PC-9 (cell line): ENCODE results near the gene MAP1S. TPM values are rescaled to one million over a fixed set of nuclear protein-coding genes. Genes with fewer than 3 reads are reported as not detected.

Source experiments
- BruUV-seq: library from RNA; stranded (reverse); fragments of 400-500 nt; replicated peaks from 2 replicates; lab custom pipeline; 2021; lab: Mats Ljungman, UMichigan
- CTCF ChIA-PET: fragments of 300-600 bp; sonication (Branson Sonifier 250); formaldehyde crosslinking; loops from one replicate; lab custom pipeline; 2022; ENCODE audit warnings: antibody characterized with exemption; lab: Charles Lee
- POLR2A ChIA-PET: fragments of 300-600 bp; sonication (Branson Sonifier 250); formaldehyde crosslinking; loops from one replicate; lab custom pipeline; 2022; ENCODE audit warnings: antibody characterized with exemption; ENCODE audit not compliant: unreplicated experiment; lab: Charles Lee
- DNase-seq, 2 experiments: peaks; one replicate each; pipeline versions ENCODE4 v3.0.0 to v3.0.0-alpha.2; 2015 to 2022; ENCODE audit warnings: mixed read lengths in 1 of 2
- H2AFZ ChIP-seq: fragments of 200-600 bp; sonication (generic); 2 replicates; pipeline ENCODE4 v1.8.1; 2017; ENCODE audit warnings: antibody characterized with exemption
- H3F3A ChIP-seq: fragments of 200-600 bp; sonication (generic); 2 replicates; pipeline ENCODE4 v1.8.1; 2017; ENCODE audit warnings: antibody characterized with exemption, mild to moderate bottlenecking, low read depth; ENCODE audit not compliant: insufficient read depth
- H3K27ac ChIP-seq: fragments of 200-600 bp; sonication (generic); 2 replicates; pipeline ENCODE4 v1.6.1; 2016; ENCODE audit warnings: mixed run types
- H3K27me3 ChIP-seq: fragments of 200-600 bp; sonication (generic); 2 replicates; pipeline ENCODE4 v1.6.1; 2016; ENCODE audit warnings: low read depth, mixed run types; ENCODE audit not compliant: insufficient read depth
- H3K36me3 ChIP-seq: fragments of 200-600 bp; sonication (generic); 2 replicates; pipeline ENCODE4 v1.6.1; 2016; ENCODE audit warnings: low read depth, mixed run types
- H3K4me1 ChIP-seq: fragments of 200-600 bp; sonication (generic); replicated peaks from 2 replicates; pipeline ENCODE4 v1.6.1; 2016; ENCODE audit warnings: mixed run types; ENCODE audit not compliant: insufficient read depth
- H3K4me2 ChIP-seq: fragments of 200-600 bp; sonication (generic); 2 replicates; pipeline ENCODE4 v1.6.1; 2017; ENCODE audit warnings: mixed run types
- H3K4me3 ChIP-seq: fragments of 200-600 bp; sonication (generic); 2 replicates; pipeline ENCODE4 v1.6.1; 2016; ENCODE audit warnings: mixed run types
- H3K79me2 ChIP-seq: fragments of 200-600 bp; sonication (generic); 2 replicates; pipeline ENCODE4 v1.6.1; 2017; ENCODE audit warnings: low read depth, mixed run types
- H3K9me2 ChIP-seq: fragments of 200-600 bp; sonication (generic); 2 replicates; pipeline ENCODE4 v1.8.1; 2017; ENCODE audit warnings: mild to moderate bottlenecking; ENCODE audit not compliant: insufficient read depth
- H3K9me3 ChIP-seq: fragments of 200-600 bp; sonication (generic); 2 replicates; pipeline ENCODE4 v1.8.1; 2016; ENCODE audit warnings: low read depth; ENCODE audit not compliant: insufficient read depth
- H4K20me1 ChIP-seq: fragments of 200-600 bp; sonication (generic); 2 replicates; pipeline ENCODE4 v1.8.1; 2017; ENCODE audit not compliant: insufficient read depth
- EZH2 ChIP-seq: fragments of 200-600 bp; sonication (generic); IDR thresholded peaks from 2 replicates; pipeline ENCODE4 v1.8.0; 2017; ENCODE audit warnings: antibody characterized with exemption, low read depth
- intact Hi-C: fragments of 100-400 bp; cut with micrococcal nuclease; formaldehyde crosslinking; loops from one replicate; pipeline ENCODE4 v1.10.0; 2022; ENCODE audit not compliant: unreplicated experiment
- total RNA-seq: library from RNA; stranded (reverse); gene quantifications from 2 replicates; pipeline ENCODE4 v1.2.3, GENCODE V29; 2021
- TF ChIP-seq, protein P1 (sequence below): fragments of 200-600 bp; sonication (generic); conservative IDR thresholded peaks from 2 replicates; pipeline ENCODE4 v1.6.1; 2017; ENCODE audit warnings: mixed run types, antibody characterized with exemption, mild to moderate bottlenecking, moderate library complexity

Gene MAP1S
- total RNA-seq, 1 experiment from 2014 or later: 86.9 TPM

DNA sequence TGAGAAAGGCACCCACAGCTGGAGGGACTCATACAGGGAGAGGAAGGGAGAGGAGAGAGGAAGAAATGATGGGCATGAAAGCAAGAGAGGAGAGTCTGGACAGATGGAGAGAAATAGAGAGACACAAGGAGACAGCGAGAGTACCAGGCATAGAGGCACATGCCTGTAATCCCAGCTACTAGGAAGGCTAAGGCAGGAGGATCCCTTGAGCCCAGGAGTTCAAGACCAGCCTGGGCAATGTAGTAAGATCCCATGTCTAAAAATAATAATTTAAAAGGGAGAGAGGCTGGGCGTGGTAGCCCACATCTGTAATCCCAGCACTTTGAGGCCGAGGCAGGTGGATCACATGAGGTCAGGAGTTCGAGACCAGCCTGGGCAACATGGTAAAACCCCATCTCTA is 40.4 kb upstream of the MAP1S start:
- no peak overlapping the region for H3K4me2 ChIP-seq
- no peak for TF ChIP-seq EZH2
- TF ChIP-seq, protein P1, sequence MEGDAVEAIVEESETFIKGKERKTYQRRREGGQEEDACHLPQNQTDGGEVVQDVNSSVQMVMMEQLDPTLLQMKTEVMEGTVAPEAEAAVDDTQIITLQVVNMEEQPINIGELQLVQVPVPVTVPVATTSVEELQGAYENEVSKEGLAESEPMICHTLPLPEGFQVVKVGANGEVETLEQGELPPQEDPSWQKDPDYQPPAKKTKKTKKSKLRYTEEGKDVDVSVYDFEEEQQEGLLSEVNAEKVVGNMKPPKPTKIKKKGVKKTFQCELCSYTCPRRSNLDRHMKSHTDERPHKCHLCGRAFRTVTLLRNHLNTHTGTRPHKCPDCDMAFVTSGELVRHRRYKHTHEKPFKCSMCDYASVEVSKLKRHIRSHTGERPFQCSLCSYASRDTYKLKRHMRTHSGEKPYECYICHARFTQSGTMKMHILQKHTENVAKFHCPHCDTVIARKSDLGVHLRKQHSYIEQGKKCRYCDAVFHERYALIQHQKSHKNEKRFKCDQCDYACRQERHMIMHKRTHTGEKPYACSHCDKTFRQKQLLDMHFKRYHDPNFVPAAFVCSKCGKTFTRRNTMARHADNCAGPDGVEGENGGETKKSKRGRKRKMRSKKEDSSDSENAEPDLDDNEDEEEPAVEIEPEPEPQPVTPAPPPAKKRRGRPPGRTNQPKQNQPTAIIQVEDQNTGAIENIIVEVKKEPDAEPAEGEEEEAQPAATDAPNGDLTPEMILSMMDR: no peak
- H3K79me2 ChIP-seq: no peaks in the 10 kb centered on the region
- no TSS peak for BruUV-seq
- DNase-seq: no peak
- no peak overlapping the region for H3K27ac ChIP-seq
- no peak overlapping the region for H2AFZ ChIP-seq
- ChIA-PET POLR2A (no interaction called here), CTCF (no interaction called here)
- H3K9me3 ChIP-seq: no peaks in the 10 kb centered on the region
- H3K27me3 ChIP-seq: peaks cover 46% of the 10 kb centered on the region
- H3K9me2 ChIP-seq: no peaks in the 10 kb centered on the region
- peaks cover 9% of the 10 kb centered on the region for H3K4me1 ChIP-seq
- H4K20me1 ChIP-seq: no peaks in the 10 kb centered on the region
- no peak overlapping the region for H3K4me3 ChIP-seq
- H3K36me3 ChIP-seq: no peaks in the 10 kb centered on the region
- intact Hi-C loops: no loop called here
- H3F3A ChIP-seq: 0 out of 2 replicates have a peak, but pooled peaks cover 17% of the 10 kb centered on the region

GRCh38 chr19:17679526-17680229 is 39.6 kb upstream of the MAP1S start:
- POLR2A ChIA-PET: interaction anchor here (0.6 kb wide), 2 partner anchors 18 to 263 kb away, joined by 7 to 19 read pairs; no protein-coding TSS in a partner anchor
- Histone ChIP-seq H3K9me2 (no peaks in the 10 kb centered on the region), H3K4me1 (peaks cover 9% of the 10 kb centered on the region), H3K27ac (no peak overlapping the region), H2AFZ (no peak overlapping the region), H3K27me3 (peaks cover 49% of the 10 kb centered on the region), H3K9me3 (no peaks in the 10 kb centered on the region), H3F3A (0 out of 2 replicates have a peak, but pooled peaks cover 17% of the 10 kb centered on the region), H3K36me3 (no peaks in the 10 kb centered on the region), H3K79me2 (no peaks in the 10 kb centered on the region), H4K20me1 (no peaks in the 10 kb centered on the region), H3K4me3 (peak overlapping the region; percentile 16; the same call in 1 of the 2 replicates), H3K4me2 (peak overlapping the region; percentile 76)
- no TSS peak for BruUV-seq
- DNase-seq: no peak
- TF ChIP-seq, protein P1: no peak
- no peak for TF ChIP-seq EZH2
- CTCF ChIA-PET: no interaction called here
- intact Hi-C loops: no loop called here

DNA sequence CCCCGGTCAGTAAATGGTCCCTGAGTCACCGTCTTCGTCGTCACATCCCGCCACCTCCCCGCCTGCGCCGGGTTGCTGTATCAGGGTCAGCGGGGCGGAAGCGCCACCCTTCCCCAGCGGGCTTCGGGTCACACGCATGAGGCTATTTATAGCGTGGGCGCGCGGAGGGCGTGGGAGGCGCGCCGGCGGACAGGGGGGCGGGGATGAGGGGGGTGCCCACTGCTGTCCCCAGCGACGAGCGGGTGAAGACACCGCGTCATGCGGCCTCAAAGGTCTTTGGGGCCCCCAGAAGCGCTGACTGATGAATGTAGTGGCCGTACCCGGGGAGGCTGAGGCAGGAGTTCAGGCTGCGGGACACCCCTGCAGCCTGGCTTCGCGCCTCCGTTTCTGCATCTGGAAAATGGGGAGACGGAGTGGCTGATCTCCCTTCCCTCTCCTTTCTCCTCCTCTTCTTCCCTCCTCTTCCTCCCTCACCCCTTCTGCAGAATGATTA is 39.0 kb upstream of the MAP1S start:
- Histone ChIP-seq H3K79me2 (no peaks in the 10 kb centered on the region), H3K9me3 (no peaks in the 10 kb centered on the region), H4K20me1 (no peaks in the 10 kb centered on the region), H3K27me3 (peaks cover 55% of the 10 kb centered on the region), H3K4me2 (peak overlapping the region; percentile 76), H3K4me3 (peak overlapping the region; percentile 16; the same call in 1 of the 2 replicates), H3K4me1 (peaks cover 9% of the 10 kb centered on the region), H3K36me3 (no peaks in the 10 kb centered on the region), H3K9me2 (no peaks in the 10 kb centered on the region), H3F3A (0 out of 2 replicates have a peak, but pooled peaks cover 17% of the 10 kb centered on the region), H2AFZ (peak overlapping the region; percentile 67; the same call in 1 of the 2 replicates), H3K27ac (no peak overlapping the region)
- POLR2A ChIA-PET: no interaction called here
- peak; percentile 37 to 51 for DNase-seq
- no TSS peak for BruUV-seq
- TF ChIP-seq, protein P1: no peak
- TF ChIP-seq EZH2: 0 out of 2 replicates have a peak, but pooled peaks have one; percentile 62
- intact Hi-C loops: no loop called here
- CTCF ChIA-PET: no interaction called here
